Stomach smooth muscle (tissue), 2 donors: ENCODE measurements around the gene SCN4A.
"Not testable (repeated sequence)": the region's sequence is repeated elsewhere in the genome, so short reads cannot be mapped to it uniquely, and the experiment has no call there.

Experiments used
- H3K27ac ChIP-seq: one replicate; pipeline ENCODE4 v1.7.0; 2013; ENCODE audit warnings: mild to moderate bottlenecking, low read length, inconsistent platforms
- H3K27me3 ChIP-seq, 2 donors: one replicate each; pipeline ENCODE4 v1.7.0; 2013; ENCODE audit warnings: low read length in 2 of 2; ENCODE audit not compliant: insufficient read depth in 2 of 2, control insufficient read depth in 1 of 2
- H3K36me3 ChIP-seq, 2 donors: one replicate each; pipeline ENCODE4 v1.7.0; 2013; ENCODE audit warnings: low read length in 2 of 2; ENCODE audit not compliant: control insufficient read depth in 2 of 2, insufficient read depth in 2 of 2
- H3K4me1 ChIP-seq: one replicate; pipeline ENCODE4 v1.7.0; 2013; ENCODE audit warnings: low read length; ENCODE audit not compliant: control insufficient read depth, insufficient read depth
- H3K4me3 ChIP-seq, 2 donors: one replicate each; pipeline ENCODE4 v1.7.0; 2013; ENCODE audit warnings: low read length in 2 of 2
- H3K9ac ChIP-seq, 2 donors: one replicate each; pipeline ENCODE4 v1.7.0; 2013; ENCODE audit warnings: low read length in 2 of 2, mild to moderate bottlenecking in 1 of 2
- H3K9me3 ChIP-seq, 2 donors: one replicate each; pipeline ENCODE4 v1.7.0; 2013; ENCODE audit warnings: low read length in 2 of 2; ENCODE audit not compliant: control insufficient read depth in 2 of 2
- donor health status: healthy.
- donor health status: Pancreatic carcinoma.

SCN4A gene

GRCh38 chr17:63889026-63889848, 83.5 kb downstream of the SCN4A start:
- not testable (repeated sequence) for H3K27me3 ChIP-seq, H3K4me3 ChIP-seq, H3K27ac ChIP-seq, H3K4me1 ChIP-seq, H3K9ac ChIP-seq, H3K36me3 ChIP-seq, H3K9me3 ChIP-seq
